ENCODE data around the gene FANCE.

- no peak for TF ChIP-seq CTCF (IDR thresholded peaks at IDR 0.05)
- TF ChIP-seq EZH2 (IDR thresholded peaks at IDR 0.05; ENCODE audit: borderline replicate concordance, insufficient read depth, low read depth, low read length, poor library complexity, severe bottlenecking): no peak
Observed at GRCh38 chr6:35429463-35429862, 22.7 kb upstream of the FANCE start.

All from B cell (primary cell).